MM.1S (cell line): ENCODE results near the gene COX4I1.

Experiments
- DNase-seq: peaks from one replicate; pipeline ENCODE4 v3.0.0-alpha.2; 2015
- H2AFZ ChIP-seq: fragments of 300-600 bp; sonication (generic); 2 replicates; pipeline ENCODE4 v1.6.0; 2016; ENCODE audit warnings: antibody characterized with exemption, low read length
- H3F3A ChIP-seq: fragments of 300-600 bp; sonication (generic); 2 replicates; pipeline ENCODE4 v1.6.1; 2016; ENCODE audit warnings: mild to moderate bottlenecking, antibody characterized with exemption, low read length, moderate library complexity, mixed read lengths; ENCODE audit not compliant: insufficient read depth
- H3K27ac ChIP-seq: fragments of 300-600 bp; sonication (generic); 2 replicates; pipeline ENCODE4 v1.5.1; 2016; ENCODE audit warnings: mild to moderate bottlenecking, low read length
- H3K27me3 ChIP-seq: fragments of 300-600 bp; sonication (generic); replicated peaks from 2 replicates; pipeline ENCODE4 v1.6.0; 2016; ENCODE audit warnings: low read length; ENCODE audit not compliant: insufficient read depth
- H3K36me3 ChIP-seq: fragments of 300-600 bp; sonication (generic); replicated peaks from 2 replicates; pipeline ENCODE4 v1.6.1; 2016; ENCODE audit warnings: mild to moderate bottlenecking, low read length, mixed read lengths; ENCODE audit not compliant: insufficient read depth
- H3K4me1 ChIP-seq: fragments of 300-600 bp; sonication (generic); 2 replicates; pipeline ENCODE4 v1.6.1; 2016; ENCODE audit warnings: low read length, mixed read lengths
- H3K4me2 ChIP-seq: fragments of 300-600 bp; sonication (generic); 2 replicates; pipeline ENCODE4 v1.6.0; 2016; ENCODE audit warnings: low read depth, low read length
- H3K4me3 ChIP-seq: fragments of 300-600 bp; sonication (generic); 2 replicates; pipeline ENCODE4 v1.5.1; 2016; ENCODE audit warnings: low read length, mixed read lengths
- H3K79me2 ChIP-seq: fragments of 300-600 bp; sonication (generic); 2 replicates; pipeline ENCODE4 v1.6.1; 2016; ENCODE audit warnings: mixed run types, low read length, mixed read lengths
- H3K9ac ChIP-seq: fragments of 300-600 bp; sonication (generic); 2 replicates; pipeline ENCODE4 v1.6.1; 2016; ENCODE audit warnings: low read length, mixed read lengths
- H3K9me2 ChIP-seq: fragments of 300-600 bp; sonication (generic); replicated peaks from 2 replicates; pipeline ENCODE4 v1.6.1; 2016; ENCODE audit warnings: mild to moderate bottlenecking, low read length, mixed read lengths; ENCODE audit not compliant: insufficient read depth
- H3K9me3 ChIP-seq: fragments of 300-600 bp; sonication (generic); replicated peaks from 2 replicates; pipeline ENCODE4 v1.6.1; 2016; ENCODE audit warnings: mild to moderate bottlenecking, low read length, mixed read lengths; ENCODE audit not compliant: insufficient read depth
- H4K20me1 ChIP-seq: fragments of 300-600 bp; sonication (generic); 2 replicates; pipeline ENCODE4 v1.6.1; 2016; ENCODE audit warnings: mild to moderate bottlenecking, low read length, moderate library complexity, mixed read lengths; ENCODE audit not compliant: insufficient read depth
- CTCF ChIP-seq: fragments of 300-600 bp; sonication (generic); IDR thresholded peaks from 2 replicates; pipeline ENCODE4 v1.5.1; 2016; ENCODE audit warnings: antibody characterized with exemption, low read length, mixed read lengths
- EZH2 ChIP-seq: fragments of 300-600 bp; sonication (generic); optimal IDR thresholded peaks from 2 replicates; pipeline ENCODE3; 2017; ENCODE audit warnings: low read depth, mild to moderate bottlenecking, antibody characterized with exemption, low read length, mixed read lengths
- EZH2phosphoT487 ChIP-seq: fragments of 300-600 bp; sonication (generic); IDR thresholded peaks from 2 replicates; pipeline ENCODE4 v1.6.1; 2018; ENCODE audit warnings: antibody characterized with exemption, low read length

Gene COX4I1

GRCh38 chr16:85842435-85842834 is 42.9 kb downstream of the COX4I1 start:
- Histone ChIP-seq H3K9me3 (no peaks in the 10 kb centered on the region), H3K9me2 (no peaks in the 10 kb centered on the region), H2AFZ (no peak overlapping the region), H3F3A (no peaks in the 10 kb centered on the region), H3K27me3 (peaks cover 87% of the 10 kb centered on the region), H3K79me2 (no peaks in the 10 kb centered on the region), H4K20me1 (no peaks in the 10 kb centered on the region), H3K4me1 (no peaks in the 10 kb centered on the region), H3K4me3 (no peak overlapping the region), H3K4me2 (no peak overlapping the region), H3K27ac (no peak overlapping the region), H3K36me3 (no peaks in the 10 kb centered on the region), H3K9ac (no peak overlapping the region)
- no peak for DNase-seq
- TF ChIP-seq CTCF (no peak), EZH2 (no peak), EZH2phosphoT487 (no peak)

GRCh38 chr16:85842848-85843247 is 43.4 kb downstream of the COX4I1 start:
- H3F3A ChIP-seq = no peaks in the 10 kb centered on the region
- H3K4me3 ChIP-seq = no peak overlapping the region
- DNase-seq = no peak
- no peaks in the 10 kb centered on the region for H3K9me2 ChIP-seq
- H3K4me1 ChIP-seq = no peaks in the 10 kb centered on the region
- no peak overlapping the region for H3K27ac ChIP-seq
- H3K4me2 ChIP-seq = no peak overlapping the region
- H3K36me3 ChIP-seq = no peaks in the 10 kb centered on the region
- H3K9me3 ChIP-seq = no peaks in the 10 kb centered on the region
- TF ChIP-seq EZH2 (no peak), CTCF (no peak), EZH2phosphoT487 (no peak)
- no peak overlapping the region for H3K9ac ChIP-seq
- peaks cover 87% of the 10 kb centered on the region for H3K27me3 ChIP-seq
- no peak overlapping the region for H2AFZ ChIP-seq
- H4K20me1 ChIP-seq = no peaks in the 10 kb centered on the region
- no peaks in the 10 kb centered on the region for H3K79me2 ChIP-seq

- H3K4me3 ChIP-seq = no peak overlapping the region
- H3K9me3 ChIP-seq = no peaks in the 10 kb centered on the region
- no peak overlapping the region for H2AFZ ChIP-seq
- TF ChIP-seq EZH2 = no peak
- no peak for TF ChIP-seq EZH2phosphoT487
- no peak for TF ChIP-seq CTCF
- H3K4me2 ChIP-seq = no peak overlapping the region
- no peaks in the 10 kb centered on the region for H3F3A ChIP-seq
- no peak overlapping the region for H3K9ac ChIP-seq
- H3K27me3 ChIP-seq = peaks cover 87% of the 10 kb centered on the region
- no peaks in the 10 kb centered on the region for H3K9me2 ChIP-seq
- H3K27ac ChIP-seq = no peak overlapping the region
- no peaks in the 10 kb centered on the region for H4K20me1 ChIP-seq
- no peaks in the 10 kb centered on the region for H3K79me2 ChIP-seq
- H3K4me1 ChIP-seq = no peaks in the 10 kb centered on the region
- H3K36me3 ChIP-seq = no peaks in the 10 kb centered on the region
- no peak for DNase-seq
These were observed 44.1 kb downstream of the COX4I1 start for GRCh38 chr16:85843471-85844168.
